ENCODE data around the gene FAAP20. TPM values are rescaled to one million over a fixed set of nuclear protein-coding genes. Genes with fewer than 3 reads are reported as not detected.

FAAP20 gene
- total and polyA plus RNA-seq, 2 of the 8 experiments (the other 6 are each of a cell fraction or from before 2014, with no cell fraction given), result 58.4 to 99.8 TPM

- no peaks in the 10 kb centered on the region for H3K9me3 ChIP-seq (ENCODE audit: insufficient read depth in 2 of 2, low read depth in 1 of 2, low read length in 1 of 2)
- DNase-seq (ENCODE audit: low read depth in 1 of 2, low spot score in 2 of 2), result no peak
- H4K8ac ChIP-seq (ENCODE audit: extremely low read depth, insufficient read depth, low read length), result peak overlapping the region; percentile 73
- H2BK12ac ChIP-seq (ENCODE audit: low read depth, low read length), result no peak overlapping the region
- no peak overlapping the region for H3K27ac ChIP-seq (ENCODE audit: low read depth, low read length)
- 98% methylated on average over 17 of the region's 19 CpGs; no CpG with 5 or more reads in 1 of the 2 experiments for WGBS, 2 experiments (ENCODE audit: extremely low coverage in 1 of 2, insufficient coverage in 1 of 2, insufficient read length in 1 of 2, insufficient replicate concordance in 2 of 2, low coverage in 1 of 2, low lambda C conversion rate in 2 of 2, missing lambda C conversion rate in 1 of 2)
- no peak overlapping the region for H3K18ac ChIP-seq (ENCODE audit: extremely low read depth, low read length)
- POLR2A ChIA-PET (ENCODE audit: partially characterized antibody), result interaction anchor here (0.9 to 2.3 kb wide), 4 partner anchors 9 to 191 kb away, joined by 3 to 7 read pairs (median 5); no protein-coding TSS in a partner anchor
- 0 out of 3 replicates have a peak, but pooled peaks of 1 of the 2 experiments have one; percentile 26 for TF ChIP-seq POLR2A (IDR thresholded peaks at IDR 0.05; ENCODE audit: control extremely low read depth in 1 of 2, low read depth in 2 of 2, low read length in 2 of 2)
- no peak for TF ChIP-seq HDAC6 (IDR thresholded peaks at IDR 0.05; ENCODE audit: low read depth, low read length)
- H3K4me2 ChIP-seq (ENCODE audit: insufficient read depth in 1 of 2, low read depth in 2 of 2, low read length in 2 of 2), result no peak overlapping the region; a peak in 1 of 4 replicates
- H3K36me3 ChIP-seq (ENCODE audit: control insufficient read depth in 2 of 4, insufficient read depth in 4 of 4, low read length in 3 of 4), result peaks cover 0 to 4% (median 2%) of the 10 kb centered on the region in 4 experiments; a peak in 4 of 8 replicates
- no peak overlapping the region for H4K91ac ChIP-seq (replicated peaks; ENCODE audit: insufficient read length, low read length)
- CTCF ChIA-PET (ENCODE audit: partially characterized antibody), result interaction anchor here (0.8 to 14.1 kb wide), 2 partner anchors 14 to 192 kb away, joined by 4 to 154 read pairs; no protein-coding TSS in a partner anchor
- FAIRE-seq, result no peak
- peaks cover 0 to 26% of the 10 kb centered on the region in 2 experiments; a peak in 1 of 4 replicates for H3K79me2 ChIP-seq (ENCODE audit: control insufficient read depth in 1 of 2, insufficient read depth in 2 of 2, low read length in 2 of 2)
- H3K79me1 ChIP-seq (ENCODE audit: low read depth, low read length), result peaks cover 2% of the 10 kb centered on the region; the same call in 1 of the 2 replicates
- no peak overlapping the region for H4K5ac ChIP-seq (ENCODE audit: insufficient read length, low read depth, low read length)
- 0 out of 2 replicates have a peak overlapping the region, but pooled peaks have one; percentile 29 for H2BK15ac ChIP-seq (ENCODE audit: low read length)
- peaks cover 4 to 15% of the 10 kb centered on the region in 2 experiments for H4K20me1 ChIP-seq (replicated peaks in 1 of 2; ENCODE audit: control insufficient read depth in 1 of 2, insufficient read depth in 2 of 2, low read length in 2 of 2)
- peaks cover 0 to 16% (median 7%) of the 10 kb centered on the region in 4 experiments; a peak in 6 of 7 replicates for H3K4me1 ChIP-seq (replicated peaks in 1 of 4; ENCODE audit: control insufficient read depth in 3 of 4, insufficient read depth in 4 of 4, low read length in 3 of 4)
- H2BK120ac ChIP-seq (replicated peaks; ENCODE audit: low read depth, low read length), result no peak overlapping the region
- no peak overlapping the region for H2AFZ ChIP-seq (ENCODE audit: low read length)
- H3K4me3 ChIP-seq (ENCODE audit: extremely low read depth in 1 of 4, insufficient read depth in 2 of 4, low read depth in 3 of 4, low read length in 4 of 4), result no peak overlapping the region
- no peak overlapping the region for H3K23ac ChIP-seq (ENCODE audit: insufficient read length)
- peaks cover 4% of the 10 kb centered on the region; the same call in 1 of the 2 replicates for H3K23me2 ChIP-seq (ENCODE audit: low read depth, low read length)
- no peaks in the 10 kb centered on the region for H3K27me3 ChIP-seq (replicated peaks in 1 of 4; ENCODE audit: control insufficient read depth in 3 of 4, extremely low read depth in 1 of 4, insufficient read depth in 3 of 4, low read length in 3 of 4)
- peak overlapping the region; percentile 84 for H3K4ac ChIP-seq (replicated peaks; ENCODE audit: insufficient read length, low read depth, low read length)
- peak overlapping the region; percentile 75; the same call in 1 of the 2 replicates for H2AK5ac ChIP-seq (ENCODE audit: low read depth, low read length)
- H3K56ac ChIP-seq (replicated peaks; ENCODE audit: insufficient read length, low read depth, low read length), result no peak overlapping the region
- H2BK5ac ChIP-seq (ENCODE audit: low read depth, low read length), result no peak overlapping the region
- H3K14ac ChIP-seq (ENCODE audit: insufficient read length), result no peak overlapping the region
- no peak overlapping the region for H3K9ac ChIP-seq (replicated peaks in 1 of 4; ENCODE audit: extremely low read depth in 1 of 4, low read depth in 3 of 4, low read length in 3 of 4)
- H2BK20ac ChIP-seq (ENCODE audit: low read length), result no peak overlapping the region
Measured at GRCh38 chr1:2190491-2190976, 4.0 kb downstream of the FAAP20 start.

Data from H1 (cell line).